Measurements from ENCODE around the gene SH3RF3.

- TF ChIP-seq E2F1 (CRISPR knock-in tag; IDR thresholded peaks at IDR 0.05) (no peak), ZNF317 (CRISPR knock-in tag; IDR thresholded peaks at IDR 0.05; ENCODE audit: borderline replicate concordance, low read depth) (no peak), NFE2L1 (CRISPR knock-in tag; IDR thresholded peaks at IDR 0.05) (no peak), CTCF (IDR thresholded peaks at IDR 0.05) (no peak)
Measured at GRCh38 chr2:109288544-109289368, 159.8 kb downstream of the SH3RF3 start.

All from WTC11 (cell line).